ENCODE results near the gene ARHGAP26.
A peak's percentile ranks its signal among the peaks of the same experiment; 100 is the strongest.

The ARHGAP26 gene

DNA sequence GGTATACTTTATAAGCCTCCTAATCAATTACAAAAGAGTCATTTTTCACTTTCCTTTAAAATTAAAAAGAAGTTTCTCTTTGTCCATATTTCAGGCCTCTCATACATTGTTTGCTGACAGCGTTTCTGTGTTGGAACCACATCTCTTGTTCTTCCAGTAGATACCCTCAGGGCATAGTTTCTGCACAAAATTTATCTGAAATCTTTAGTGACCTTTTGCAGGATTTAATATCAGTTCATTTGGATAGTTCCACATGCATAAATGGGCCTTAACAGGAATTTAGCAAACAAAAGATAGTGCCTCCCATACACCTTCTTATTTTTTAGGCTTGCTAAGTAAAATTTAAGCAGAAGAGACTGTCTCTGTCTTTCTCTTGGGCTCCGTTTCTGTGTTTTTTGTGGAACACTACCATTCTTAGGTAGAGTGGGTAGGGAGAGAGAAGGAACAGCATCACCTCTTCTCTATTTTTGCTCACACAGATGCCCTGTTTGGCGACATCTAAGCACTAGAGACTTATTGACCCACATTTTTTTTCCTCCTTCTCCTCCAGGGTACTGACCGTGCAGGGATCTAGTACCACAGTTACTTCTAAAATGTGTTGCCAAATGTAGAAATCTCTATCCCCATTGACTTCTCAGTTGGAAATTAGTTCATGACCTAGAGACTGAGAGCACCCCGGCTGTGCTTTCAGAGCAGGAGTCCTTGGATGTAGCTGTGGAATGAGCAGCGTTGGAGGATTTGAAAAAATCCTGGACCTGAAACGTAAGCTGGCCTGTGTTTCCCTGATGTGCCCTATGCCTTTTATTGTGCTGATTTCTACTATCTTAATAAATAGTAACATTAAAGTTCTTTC is 22.1 kb downstream of the ARHGAP26 start:
- Histone ChIP-seq H2AFZ (ENCODE audit: low read depth) (no peak overlapping the region), H3K4me2 (no peak overlapping the region), H3K9ac (no peak overlapping the region), H3K4me3 (IDR thresholded peaks at IDR 0.05; ENCODE audit: insufficient read depth, low read depth, low read length) (no peak overlapping the region), H3K4me1 (ENCODE audit: low read depth, poor library complexity, severe bottlenecking) (peaks cover 12% of the 10 kb centered on the region), H4K20me1 (ENCODE audit: insufficient read depth) (no peaks in the 10 kb centered on the region), H3K27me3 (ENCODE audit: insufficient read depth, low read depth) (no peaks in the 10 kb centered on the region), H3K36me3 (ENCODE audit: insufficient read depth) (no peaks in the 10 kb centered on the region), H3K27ac (no peak overlapping the region), H3K79me2 (ENCODE audit: insufficient read depth, low read depth) (no peaks in the 10 kb centered on the region)
- TF ChIP-seq, protein P1, sequence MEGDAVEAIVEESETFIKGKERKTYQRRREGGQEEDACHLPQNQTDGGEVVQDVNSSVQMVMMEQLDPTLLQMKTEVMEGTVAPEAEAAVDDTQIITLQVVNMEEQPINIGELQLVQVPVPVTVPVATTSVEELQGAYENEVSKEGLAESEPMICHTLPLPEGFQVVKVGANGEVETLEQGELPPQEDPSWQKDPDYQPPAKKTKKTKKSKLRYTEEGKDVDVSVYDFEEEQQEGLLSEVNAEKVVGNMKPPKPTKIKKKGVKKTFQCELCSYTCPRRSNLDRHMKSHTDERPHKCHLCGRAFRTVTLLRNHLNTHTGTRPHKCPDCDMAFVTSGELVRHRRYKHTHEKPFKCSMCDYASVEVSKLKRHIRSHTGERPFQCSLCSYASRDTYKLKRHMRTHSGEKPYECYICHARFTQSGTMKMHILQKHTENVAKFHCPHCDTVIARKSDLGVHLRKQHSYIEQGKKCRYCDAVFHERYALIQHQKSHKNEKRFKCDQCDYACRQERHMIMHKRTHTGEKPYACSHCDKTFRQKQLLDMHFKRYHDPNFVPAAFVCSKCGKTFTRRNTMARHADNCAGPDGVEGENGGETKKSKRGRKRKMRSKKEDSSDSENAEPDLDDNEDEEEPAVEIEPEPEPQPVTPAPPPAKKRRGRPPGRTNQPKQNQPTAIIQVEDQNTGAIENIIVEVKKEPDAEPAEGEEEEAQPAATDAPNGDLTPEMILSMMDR (conservative IDR thresholded peaks at IDR 0.05; ENCODE audit: low read depth, low read length), result no peak

DNA sequence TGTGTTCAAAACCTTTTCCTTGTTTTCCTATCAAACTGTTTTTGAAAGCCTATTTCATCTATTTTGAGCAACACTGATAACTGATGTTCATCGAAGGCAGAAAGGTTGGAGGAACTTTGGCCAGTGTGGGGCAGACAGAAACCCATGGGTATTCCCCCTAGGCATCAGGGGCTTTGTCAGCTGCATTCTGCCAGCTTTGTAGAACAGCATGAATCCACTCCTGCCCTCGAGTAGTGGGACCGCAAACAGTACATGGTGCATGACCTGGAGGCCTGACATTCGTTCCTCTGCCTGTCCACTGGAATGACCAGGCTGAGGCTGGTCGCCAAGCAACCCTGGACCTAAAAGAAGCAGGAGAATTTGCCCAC is 22.7 kb downstream of the ARHGAP26 start:
- Histone ChIP-seq H3K27me3 (ENCODE audit: insufficient read depth, low read depth) (no peaks in the 10 kb centered on the region), H3K4me2 (no peak overlapping the region), H3K4me1 (ENCODE audit: low read depth, poor library complexity, severe bottlenecking) (peaks cover 12% of the 10 kb centered on the region), H3K9ac (no peak overlapping the region), H3K36me3 (ENCODE audit: insufficient read depth) (no peaks in the 10 kb centered on the region), H4K20me1 (ENCODE audit: insufficient read depth) (no peaks in the 10 kb centered on the region), H3K79me2 (ENCODE audit: insufficient read depth, low read depth) (no peaks in the 10 kb centered on the region), H3K4me3 (IDR thresholded peaks at IDR 0.05; ENCODE audit: insufficient read depth, low read depth, low read length) (no peak overlapping the region), H2AFZ (ENCODE audit: low read depth) (no peak overlapping the region), H3K27ac (no peak overlapping the region)
- TF ChIP-seq, protein P1 (conservative IDR thresholded peaks at IDR 0.05; ENCODE audit: low read depth, low read length), result no peak

DNA sequence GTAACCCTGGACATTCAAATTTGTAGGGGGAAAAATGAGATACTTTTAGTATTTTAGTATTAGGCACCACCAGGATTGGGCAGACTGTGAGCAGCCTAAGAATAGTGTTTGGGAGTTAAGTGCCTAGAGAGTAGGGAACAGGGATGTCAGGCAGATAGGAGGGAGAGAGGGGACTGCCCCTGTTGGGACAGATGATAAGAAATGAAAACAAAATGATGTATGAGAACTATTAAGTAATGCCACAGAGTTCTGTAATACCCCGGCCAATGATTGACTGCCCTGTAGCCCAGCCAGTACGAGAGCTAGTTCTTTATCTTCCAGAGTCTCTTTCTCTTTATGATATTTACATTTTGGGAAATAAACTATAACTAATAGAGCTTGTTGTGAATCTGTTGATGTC is 24.4 kb downstream of the ARHGAP26 start:
- Histone ChIP-seq H4K20me1 (ENCODE audit: insufficient read depth) (no peaks in the 10 kb centered on the region), H3K4me2 (no peak overlapping the region), H3K79me2 (ENCODE audit: insufficient read depth, low read depth) (no peaks in the 10 kb centered on the region), H3K36me3 (ENCODE audit: insufficient read depth) (no peaks in the 10 kb centered on the region), H3K27me3 (ENCODE audit: insufficient read depth, low read depth) (no peaks in the 10 kb centered on the region), H3K4me3 (IDR thresholded peaks at IDR 0.05; ENCODE audit: insufficient read depth, low read depth, low read length) (no peak overlapping the region), H3K27ac (no peak overlapping the region), H3K9ac (no peak overlapping the region), H2AFZ (ENCODE audit: low read depth) (no peak overlapping the region), H3K4me1 (ENCODE audit: low read depth, poor library complexity, severe bottlenecking) (peaks cover 12% of the 10 kb centered on the region)
- TF ChIP-seq, protein P1 (conservative IDR thresholded peaks at IDR 0.05; ENCODE audit: low read depth, low read length), result no peak

DNA sequence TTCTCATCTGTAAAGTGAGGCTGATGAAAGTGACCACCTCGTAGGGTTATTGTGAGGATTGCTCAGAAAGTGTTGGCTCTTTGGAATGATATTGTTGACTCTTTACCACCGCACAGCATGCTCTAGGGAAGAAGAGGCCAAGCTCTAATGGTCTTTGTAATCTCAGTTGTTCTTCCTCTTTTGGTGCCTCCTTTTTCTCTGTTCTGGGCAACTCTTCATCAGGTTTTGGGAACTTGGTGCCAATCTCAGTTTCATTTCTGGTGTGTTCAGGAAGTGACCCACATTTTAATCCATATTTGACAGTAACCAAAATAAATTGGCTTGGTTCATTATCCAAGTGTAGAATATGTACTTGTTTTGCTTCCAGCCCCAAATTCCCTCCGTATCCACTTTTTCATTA is 25.1 kb downstream of the ARHGAP26 start:
- Histone ChIP-seq H3K36me3 (ENCODE audit: insufficient read depth) (no peaks in the 10 kb centered on the region), H2AFZ (ENCODE audit: low read depth) (no peak overlapping the region), H3K4me1 (ENCODE audit: low read depth, poor library complexity, severe bottlenecking) (peaks cover 12% of the 10 kb centered on the region), H3K9ac (no peak overlapping the region), H3K4me2 (peak overlapping the region; percentile 5; the same call in 1 of the 2 replicates), H4K20me1 (ENCODE audit: insufficient read depth) (no peaks in the 10 kb centered on the region), H3K27ac (no peak overlapping the region), H3K27me3 (ENCODE audit: insufficient read depth, low read depth) (no peaks in the 10 kb centered on the region), H3K4me3 (IDR thresholded peaks at IDR 0.05; ENCODE audit: insufficient read depth, low read depth, low read length) (no peak overlapping the region), H3K79me2 (ENCODE audit: insufficient read depth, low read depth) (no peaks in the 10 kb centered on the region)
- TF ChIP-seq, protein P1 (conservative IDR thresholded peaks at IDR 0.05; ENCODE audit: low read depth, low read length), result no peak
